NCI-H128 (cell line): ENCODE data around the gene PASK.

Experiments
- DNase-seq: peaks from one replicate; lab custom pipeline; 2025; ENCODE audit not compliant: unreplicated experiment; lab: John Stamatoyannopoulos, UW

Gene PASK

DNA sequence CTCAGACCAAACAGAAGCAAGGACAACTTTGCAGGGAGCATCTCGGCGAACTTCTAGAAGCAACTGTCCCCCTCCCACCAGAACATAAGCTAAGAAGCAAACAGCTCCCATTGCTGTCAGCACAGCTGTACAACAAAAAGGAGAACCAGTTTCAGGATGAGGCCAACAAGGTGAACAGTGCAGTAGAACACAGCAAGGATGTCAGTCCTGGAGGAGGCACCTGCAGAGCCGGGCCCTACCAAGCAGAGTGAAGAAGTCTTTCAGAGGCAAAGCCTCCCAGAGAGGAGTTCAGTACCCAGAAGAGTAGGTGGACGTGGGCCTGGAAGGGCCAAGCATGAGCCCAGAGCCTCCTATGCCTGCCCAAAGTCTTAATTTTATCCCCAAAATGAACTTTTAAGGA, 1.0 kb downstream of the PASK start:
- DNase-seq, result no peak

DNA sequence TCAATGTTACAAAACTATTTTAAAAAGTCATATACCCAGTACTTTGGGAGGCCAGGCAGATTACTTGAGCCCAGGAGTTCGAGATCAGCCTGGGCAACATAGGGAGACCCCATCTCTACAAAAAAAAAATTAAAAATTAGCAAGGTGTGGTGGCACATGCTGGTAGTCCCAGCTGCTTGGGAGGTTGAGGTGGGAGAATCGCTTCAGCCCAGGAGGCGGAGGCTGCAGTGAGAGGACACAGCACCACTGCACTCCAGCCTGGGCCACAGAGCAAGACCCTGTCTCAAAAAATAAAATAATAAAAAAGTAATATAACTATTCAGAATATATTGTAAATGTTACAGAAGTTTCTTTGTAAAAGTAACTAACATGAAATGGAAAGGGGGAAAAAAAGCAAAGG, 1.9 kb downstream of the PASK start:
- no peak for DNase-seq

DNA sequence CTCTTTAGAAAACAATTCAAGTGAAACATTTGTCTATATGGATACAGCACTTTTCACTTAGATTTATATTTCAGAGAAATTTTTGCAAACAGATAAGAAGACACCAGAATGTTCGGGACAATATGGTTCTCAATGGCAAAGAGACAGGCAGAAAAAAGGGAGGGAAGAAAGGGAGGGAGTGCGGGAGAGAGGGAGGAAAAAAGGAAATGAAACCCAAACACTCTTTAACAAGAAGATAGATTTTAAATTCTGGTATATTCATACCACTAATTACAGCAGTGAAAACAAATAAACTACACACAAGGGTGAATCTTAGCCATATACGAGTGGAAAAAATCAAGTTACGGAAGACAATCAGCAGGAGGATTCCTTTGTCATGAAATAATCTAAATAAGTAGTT, 3.0 kb downstream of the PASK start:
- DNase-seq, result no peak

DNA sequence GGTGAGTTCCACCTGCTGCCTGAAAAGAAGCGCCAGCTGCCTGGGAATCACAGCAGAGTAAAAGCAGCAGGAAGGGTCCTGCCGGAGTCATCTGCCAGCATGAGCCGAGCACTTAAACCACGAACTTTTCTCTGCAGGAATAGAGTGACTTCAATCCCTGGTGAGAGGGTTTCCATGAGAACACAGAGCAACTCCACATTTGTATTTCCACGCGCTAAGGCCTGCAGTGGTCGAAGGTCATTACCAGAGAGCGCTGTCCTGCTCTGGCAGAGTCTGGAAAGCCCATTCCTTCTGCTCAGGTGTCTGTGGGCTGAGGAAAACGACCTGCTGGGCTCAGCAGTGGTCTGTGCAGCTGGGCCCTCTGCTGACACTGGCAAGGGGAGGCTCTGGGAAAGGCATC, 6.7 kb downstream of the PASK start:
- DNase-seq, result no peak

DNA sequence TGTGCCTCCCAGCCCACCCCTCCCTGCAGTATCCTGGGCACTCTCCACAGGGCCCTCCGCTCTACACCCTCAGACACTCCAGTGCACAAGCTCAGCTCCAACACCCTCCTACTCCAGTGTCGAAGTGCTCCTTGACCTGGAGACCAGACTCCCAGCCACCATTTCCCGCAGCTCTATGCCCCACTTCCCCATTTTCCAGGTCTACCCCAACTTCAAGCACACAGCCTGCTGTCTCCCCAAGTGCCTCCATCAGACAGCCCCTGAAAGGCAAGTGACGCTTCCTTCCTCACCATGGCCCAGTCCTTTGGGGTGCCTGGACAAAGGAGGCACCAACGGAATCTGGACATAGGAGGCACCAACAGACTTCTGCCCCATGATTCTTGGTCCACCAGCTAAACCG, 7.2 kb downstream of the PASK start:
- no peak for DNase-seq

DNA sequence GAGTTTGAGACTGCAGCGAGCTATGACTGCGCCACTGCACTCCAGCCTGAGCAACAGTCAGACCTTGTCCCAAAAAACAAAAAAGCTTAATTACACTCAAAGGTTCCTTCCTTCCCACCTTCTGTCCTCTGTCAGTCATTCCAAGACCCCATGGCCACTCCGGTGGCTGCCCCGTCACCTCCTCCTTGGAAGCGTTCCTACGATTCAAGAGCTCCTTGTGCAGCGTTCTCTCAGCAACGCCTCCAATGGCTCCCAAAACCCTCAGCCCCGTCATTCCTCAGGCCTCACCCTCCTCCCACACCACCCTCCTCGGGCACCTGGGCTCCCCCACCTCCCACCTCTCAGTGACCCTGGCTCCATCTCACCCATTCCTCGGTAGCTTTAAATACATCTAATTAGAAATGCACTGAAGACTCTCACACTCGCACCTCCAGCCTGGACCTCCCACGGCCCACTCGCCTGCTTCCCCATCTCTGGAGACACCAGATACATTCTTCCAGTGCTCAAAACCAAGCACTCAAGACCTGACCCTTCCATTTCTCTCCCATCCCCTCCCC, 8.0 kb downstream of the PASK start:
- DNase-seq, result no peak

DNA sequence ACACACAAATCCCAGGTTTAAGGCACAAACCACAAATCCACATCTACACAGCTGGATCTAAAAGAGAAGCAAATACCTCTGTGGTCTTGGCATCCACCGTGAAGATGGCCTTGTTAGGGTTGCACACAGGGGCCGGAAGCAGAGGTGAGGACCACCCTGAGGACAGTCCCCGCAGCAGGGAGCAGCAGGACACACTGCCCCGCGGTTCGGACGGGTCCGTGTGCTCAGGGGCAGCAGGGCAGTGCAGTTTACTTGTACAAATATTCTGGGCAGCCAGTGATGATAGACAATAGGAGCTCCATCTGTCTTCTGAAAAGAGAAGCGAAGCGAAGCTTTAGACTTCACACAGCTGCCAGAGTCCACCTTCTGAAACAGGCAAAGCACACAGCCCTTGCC, 8.8 kb downstream of the PASK start:
- DNase-seq, result no peak

DNA sequence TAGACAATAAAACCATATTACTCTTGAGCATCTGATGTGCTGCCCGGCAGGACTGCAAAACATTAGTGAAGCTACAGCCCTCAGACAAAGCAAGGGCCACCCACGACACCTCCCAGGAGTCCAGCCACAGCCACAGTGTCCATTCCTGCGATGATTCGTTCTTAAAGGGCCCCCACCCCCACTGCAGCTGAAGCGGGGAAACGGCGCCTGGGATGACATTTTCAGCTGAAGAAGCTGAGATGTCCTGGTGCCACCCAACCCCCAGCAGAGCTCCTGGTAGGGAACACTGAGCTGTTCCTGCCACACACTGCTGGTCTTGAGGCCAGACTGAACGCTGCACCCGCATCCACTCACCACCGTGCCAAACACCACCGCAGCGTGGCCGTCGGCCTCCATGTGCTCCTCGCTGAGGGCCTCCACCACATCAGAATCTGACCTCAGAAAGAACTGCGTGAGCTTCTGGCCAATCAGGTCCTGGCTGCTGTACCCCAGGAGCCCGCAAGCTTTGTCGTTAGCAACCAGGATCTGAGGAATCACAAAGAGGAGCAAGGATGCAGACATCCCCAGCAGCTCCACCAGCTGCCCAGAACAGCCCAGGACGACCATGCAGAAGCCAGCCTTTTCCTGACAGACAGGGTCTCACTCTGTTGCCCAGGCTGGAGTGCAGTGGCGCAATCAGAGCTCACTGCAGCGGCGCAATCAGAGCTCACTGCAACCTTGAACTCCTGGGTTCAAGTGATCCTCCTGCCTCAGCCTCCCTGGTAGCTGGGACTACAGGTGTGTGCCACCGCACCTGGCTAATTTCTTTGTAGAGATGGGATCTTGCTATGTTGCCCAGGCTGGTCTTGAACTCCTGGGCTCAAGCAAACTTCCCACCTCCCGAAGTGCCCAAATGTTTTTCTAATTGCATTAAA, 9.5 kb downstream of the PASK start:
- no peak for DNase-seq

DNA sequence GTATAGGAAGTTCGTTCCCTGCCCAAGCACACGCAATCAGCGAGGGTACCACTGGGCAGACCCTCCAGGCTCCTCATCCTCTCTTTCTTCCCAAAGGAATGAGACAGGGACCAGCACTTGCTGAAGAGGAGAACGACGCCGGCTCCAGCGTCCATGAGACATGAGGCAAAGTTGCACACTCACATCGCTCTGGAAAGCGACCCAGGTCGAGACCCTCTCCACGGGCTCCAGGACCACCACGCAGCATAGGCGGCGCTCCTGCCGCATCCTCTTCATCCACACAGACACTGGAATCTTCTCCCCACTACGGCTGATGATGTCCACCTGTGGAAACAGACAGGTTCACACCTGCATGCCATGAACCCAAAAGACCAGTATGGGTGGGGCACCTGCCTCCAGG, 10.8 kb downstream of the PASK start:
- no peak for DNase-seq

DNA sequence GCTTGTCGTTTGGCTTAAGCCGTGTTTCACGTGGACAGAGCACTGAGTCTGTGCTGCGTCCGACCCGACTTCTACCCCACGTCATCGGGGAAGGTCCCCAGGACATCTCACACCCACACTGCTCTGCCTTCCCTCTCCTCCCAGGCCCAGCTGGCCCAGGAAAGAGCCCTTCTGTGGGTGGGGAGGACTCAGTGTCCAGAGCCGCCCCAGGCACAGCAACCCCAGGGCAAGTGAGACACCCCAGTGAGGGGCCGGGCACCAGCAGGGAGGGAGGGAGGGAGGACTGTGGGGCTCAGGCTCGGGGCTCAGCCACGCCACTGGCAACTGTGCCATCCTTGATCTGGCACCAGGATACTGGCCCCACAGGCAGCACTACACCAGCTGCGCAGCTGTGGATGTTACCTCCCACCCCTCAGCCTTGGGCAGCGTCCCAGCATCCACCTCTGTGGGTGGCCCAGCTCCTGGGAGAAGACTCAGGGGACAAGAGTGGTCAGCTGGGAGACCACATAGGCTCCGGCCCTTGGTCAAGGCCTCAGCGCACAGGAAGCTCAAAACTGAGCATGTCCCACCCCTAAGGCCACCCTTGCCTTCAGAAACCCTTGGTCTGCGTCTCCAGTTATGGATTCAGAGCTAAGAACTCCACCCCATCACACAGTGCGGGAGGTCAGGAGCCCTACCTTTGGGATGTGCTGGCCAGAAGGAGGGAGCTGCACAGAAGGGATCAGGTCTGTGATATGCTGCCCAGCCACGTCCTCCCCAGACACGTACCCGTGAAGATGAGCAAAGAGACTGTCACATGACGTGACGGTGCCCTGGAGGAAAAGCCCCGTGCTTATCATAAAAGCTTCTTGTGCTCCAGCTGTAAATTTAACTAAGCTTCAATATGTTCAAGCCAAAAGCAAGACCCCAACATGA, 11.7 kb downstream of the PASK start:
- DNase-seq, result no peak

DNA sequence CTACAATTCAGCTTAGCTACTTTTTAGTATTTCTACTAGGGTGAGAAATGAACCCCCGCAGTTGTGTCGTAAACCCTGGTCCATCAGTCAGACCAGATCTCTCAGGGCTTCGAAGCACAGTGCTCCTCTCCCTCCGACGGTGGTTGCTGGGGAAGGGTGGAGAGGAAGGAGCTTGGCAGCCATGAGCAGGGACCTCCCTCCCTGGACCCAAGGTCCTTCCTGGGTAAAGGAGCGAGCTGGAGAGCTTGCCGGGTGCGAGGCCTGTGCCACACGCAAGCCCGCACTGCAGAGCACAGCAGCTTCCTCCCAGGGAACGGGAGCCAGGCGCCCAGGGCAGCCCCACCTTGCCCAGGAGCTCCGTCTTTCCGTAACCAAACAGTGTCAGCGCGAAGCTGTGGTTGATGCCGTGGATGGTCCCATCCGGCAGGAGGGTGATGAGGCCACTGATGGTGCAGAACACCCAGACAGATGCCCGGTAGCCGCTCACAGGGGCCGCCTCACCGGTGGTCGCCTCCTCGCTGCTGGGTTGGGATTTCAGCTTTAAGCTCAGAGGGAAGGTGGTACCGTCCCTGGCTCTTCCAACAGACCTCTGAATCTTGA, 12.5 kb downstream of the PASK start:
- no peak for DNase-seq

DNA sequence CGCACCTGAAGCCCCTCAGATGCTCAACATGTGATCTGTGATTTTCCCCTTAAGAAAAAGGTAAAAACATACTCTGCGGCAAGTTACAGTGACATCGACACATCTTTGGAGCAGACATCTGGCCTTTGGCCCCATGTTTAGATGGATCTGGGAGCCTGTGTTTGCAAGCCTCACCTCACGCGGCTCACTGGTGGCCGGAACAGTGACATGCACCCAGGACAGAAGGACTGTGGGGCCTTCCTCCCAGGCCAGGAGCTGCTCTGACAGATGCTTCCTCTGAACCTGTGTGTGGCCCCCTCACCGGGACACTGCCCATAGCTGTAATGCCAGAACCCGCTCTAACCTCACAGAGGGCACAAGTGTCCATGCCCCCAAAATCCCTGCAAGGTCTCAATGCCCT, 13.1 kb downstream of the PASK start:
- DNase-seq, result no peak

DNA sequence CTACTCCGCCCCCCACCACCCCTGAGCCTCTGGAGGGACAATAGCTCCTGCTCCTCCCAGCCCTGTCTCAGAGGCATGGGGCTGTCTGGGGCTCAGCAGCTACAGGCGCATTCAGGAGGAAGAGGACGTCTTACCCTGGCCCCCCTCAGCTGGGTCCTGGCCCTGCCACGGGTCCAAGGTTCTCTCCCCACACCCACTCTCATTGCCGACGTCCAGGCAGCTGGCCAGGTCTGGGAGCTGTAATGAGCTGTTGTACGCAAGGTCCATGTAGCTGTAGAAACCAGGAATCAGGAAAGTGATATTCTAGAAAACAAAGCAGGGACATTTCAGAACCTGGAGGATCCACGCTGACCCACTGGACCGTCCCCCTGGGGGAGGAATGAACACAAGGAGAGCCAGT, 13.5 kb downstream of the PASK start:
- no peak for DNase-seq

DNA sequence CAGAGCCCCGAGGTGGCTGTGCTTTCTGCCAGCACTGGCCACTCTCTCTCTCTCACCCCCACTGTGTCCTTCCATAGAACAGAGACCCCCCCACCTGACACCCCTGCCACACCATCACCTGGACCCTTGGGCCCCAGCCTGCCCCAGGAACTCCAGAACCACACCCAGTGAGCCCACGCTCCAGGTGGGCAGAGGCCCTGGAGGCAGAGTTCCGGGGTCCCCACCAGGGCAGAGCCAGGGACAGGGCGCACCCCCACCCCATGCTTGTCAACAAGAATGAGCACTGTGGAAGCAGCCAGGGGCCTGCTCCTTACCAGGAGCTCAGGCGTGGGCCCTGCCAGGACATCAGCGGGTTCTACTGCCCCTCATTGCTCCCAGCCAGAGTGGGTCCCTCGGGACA, 14.6 kb downstream of the PASK start:
- DNase-seq, result no peak

DNA sequence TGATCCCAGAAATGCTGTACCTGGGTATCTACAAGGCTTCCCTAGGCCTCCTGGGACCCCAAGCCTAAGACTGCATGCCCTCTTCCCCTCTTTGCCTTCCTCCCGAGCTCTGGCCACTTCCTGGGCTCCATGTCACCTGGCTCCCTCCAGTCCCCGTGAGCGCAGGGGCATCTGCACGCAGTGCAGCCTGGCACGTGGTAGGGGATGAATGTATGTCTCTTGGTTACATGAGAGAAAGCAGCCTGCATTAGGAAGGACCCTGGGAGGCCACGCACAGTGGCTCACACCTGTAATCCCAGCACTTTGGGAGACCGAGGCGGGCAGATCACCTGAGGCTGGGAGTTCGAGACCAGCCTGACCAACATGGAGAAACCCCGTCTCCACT, 15.8 kb downstream of the PASK start:
- no peak for DNase-seq

DNA sequence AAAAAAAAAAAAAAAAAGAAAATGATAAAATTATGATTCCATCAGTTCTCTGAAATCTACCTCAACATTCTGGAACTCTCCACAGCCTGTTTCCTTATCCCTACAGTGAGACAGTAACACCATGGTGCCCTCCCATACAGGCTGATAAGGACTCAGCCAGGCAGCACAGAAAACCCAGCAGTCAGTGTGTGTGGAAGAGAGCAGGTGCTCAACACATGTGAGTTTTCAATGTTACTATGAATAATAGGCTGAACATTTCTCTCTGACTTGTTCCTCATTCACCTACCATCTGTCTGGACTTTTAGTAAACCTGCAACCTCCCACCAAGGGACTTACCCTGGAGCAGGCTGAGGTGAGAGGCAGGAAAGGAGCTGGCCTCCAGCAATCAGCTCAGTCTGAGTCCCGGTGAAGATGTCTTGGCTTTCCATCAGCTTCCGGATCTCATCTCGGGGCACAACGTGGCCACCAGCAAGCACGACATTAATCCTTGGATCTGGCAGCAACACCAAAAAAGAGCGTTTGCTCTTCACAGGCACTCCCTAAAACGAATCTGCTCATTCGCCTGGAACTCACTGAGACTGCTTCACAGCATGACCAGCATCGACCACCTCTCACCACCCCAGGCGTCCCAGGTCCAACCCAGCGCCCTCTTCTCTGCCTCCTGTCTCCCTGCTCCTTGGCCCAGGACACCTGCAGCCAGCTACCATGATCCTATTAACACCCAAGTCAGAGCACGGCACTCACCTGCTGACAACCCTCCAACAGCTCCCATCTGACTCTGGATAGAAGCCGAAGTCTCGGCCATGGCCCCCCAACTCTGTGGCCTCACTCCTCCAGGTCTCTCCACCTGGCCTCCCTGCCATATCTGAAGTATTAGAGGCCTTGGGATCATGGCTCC, 16.5 kb downstream of the PASK start:
- DNase-seq, result no peak

DNA sequence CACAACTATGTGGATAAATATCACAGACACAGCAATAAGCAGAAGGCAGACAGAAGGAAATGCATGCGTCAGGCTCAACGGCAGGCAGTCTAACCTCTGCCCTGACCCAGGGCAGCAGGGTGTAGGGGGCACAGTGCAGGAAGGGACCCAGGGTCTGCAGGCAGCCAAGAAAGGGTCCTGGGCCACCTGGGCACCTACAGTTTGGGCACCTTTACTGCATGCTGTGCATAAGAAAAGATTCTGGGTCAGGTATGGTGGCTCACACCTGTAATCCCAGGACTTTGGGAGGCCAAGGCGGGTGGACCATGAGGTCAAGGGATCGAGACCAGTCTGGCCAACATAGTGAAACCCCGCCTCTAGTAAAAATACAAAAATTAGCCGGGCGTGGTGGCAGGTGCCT, 17.7 kb downstream of the PASK start:
- DNase-seq, result no peak

DNA sequence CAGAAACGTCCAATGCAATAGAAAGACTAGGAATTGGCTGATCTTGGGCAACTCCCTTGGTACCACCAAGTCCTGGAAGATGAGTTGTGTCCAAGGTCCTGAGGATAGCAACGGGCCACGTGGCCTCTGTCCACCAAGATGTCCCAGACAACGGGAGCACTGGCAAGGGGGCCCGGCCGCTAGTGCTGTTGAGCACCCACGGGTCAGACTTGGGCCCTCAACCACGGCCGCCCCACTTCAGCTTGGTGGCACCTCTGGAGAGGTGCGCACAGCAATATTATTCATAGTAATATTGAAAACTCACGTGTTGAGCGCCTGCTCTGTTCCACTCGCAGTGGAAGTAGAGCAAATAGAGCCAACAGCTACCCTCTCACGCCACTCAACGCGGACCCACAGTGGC, 19.0 kb downstream of the PASK start:
- no peak for DNase-seq

DNA sequence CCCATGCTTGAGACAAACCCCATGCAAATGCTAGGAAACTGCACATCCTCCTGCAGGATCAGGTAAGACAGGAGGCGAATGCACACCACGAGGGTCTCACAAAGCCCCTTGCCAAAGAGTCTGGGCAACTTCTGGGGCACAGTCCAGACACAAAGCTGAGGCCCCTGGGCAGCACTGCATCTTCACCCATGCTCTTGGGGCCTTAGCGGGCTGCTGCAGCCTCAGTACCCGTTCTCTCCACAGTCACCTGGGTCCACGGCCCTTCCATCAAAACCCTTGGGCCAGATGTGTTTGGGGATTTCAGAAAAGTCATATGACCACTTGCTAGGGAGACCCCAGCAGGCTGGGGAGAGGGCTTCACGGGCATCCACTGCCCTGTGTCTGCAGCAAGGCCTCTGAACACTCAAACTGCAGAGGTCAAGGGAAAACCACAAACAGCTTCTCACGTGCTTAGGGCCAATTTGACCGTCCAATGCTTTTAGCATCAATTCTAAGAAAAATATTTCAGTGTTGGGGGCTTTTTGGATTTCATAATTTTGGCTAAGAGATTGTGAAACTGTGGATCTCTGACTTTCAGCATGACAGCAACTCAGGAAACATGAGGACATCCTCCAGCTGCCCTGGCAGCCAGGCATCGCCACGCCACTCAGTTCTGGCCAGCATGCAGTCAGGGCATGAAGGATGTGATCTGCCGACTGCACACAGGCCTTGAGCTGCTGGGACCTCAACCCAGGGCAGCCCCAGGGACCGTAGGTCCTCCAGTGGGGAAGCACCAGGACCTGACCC, 20.0 kb downstream of the PASK start:
- no peak for DNase-seq

DNA sequence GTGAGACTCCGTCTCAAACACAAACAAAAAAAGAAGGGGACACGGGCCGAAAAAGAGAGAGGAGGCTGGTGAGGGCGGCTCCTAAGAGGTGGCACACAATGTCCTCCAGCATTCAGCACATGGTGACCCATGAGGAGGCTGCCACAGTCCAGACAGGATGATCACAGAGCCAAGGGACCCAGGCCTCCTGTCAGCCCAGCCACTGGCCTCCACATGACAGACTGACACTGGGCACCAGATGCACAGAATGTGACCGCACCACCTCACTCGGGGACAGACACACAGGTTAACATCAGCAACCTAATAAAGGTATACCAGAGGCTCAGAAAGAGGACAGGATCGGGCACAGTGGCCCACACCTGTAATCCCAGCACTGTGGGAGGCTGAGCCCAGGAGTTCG, 21.0 kb downstream of the PASK start:
- DNase-seq, result no peak
